Measurements from ENCODE around the gene WDFY2. TPM values are rescaled to one million over a fixed set of nuclear protein-coding genes. Genes with fewer than 3 reads are reported as not detected.
A peak's percentile ranks its signal among the peaks of the same experiment; 100 is the strongest.

The WDFY2 gene
- total RNA-seq, 1 experiment from 2014 or later: 25.7 TPM

- POLR2A ChIA-PET: no interaction called here
- no peak for TF ChIP-seq HMGXB4 (CRISPR knock-in tag; IDR thresholded peaks at IDR 0.05)
- no peak for TF ChIP-seq ATF1 (CRISPR knock-in tag; IDR thresholded peaks at IDR 0.05)
- no peak for TF ChIP-seq CTCF (IDR thresholded peaks at IDR 0.05)
- TF ChIP-seq ZNF671 (CRISPR knock-in tag; IDR thresholded peaks at IDR 0.05): no peak
- TF ChIP-seq SP1 (CRISPR knock-in tag; conservative IDR thresholded peaks at IDR 0.05): no peak
- TF ChIP-seq, protein P1, sequence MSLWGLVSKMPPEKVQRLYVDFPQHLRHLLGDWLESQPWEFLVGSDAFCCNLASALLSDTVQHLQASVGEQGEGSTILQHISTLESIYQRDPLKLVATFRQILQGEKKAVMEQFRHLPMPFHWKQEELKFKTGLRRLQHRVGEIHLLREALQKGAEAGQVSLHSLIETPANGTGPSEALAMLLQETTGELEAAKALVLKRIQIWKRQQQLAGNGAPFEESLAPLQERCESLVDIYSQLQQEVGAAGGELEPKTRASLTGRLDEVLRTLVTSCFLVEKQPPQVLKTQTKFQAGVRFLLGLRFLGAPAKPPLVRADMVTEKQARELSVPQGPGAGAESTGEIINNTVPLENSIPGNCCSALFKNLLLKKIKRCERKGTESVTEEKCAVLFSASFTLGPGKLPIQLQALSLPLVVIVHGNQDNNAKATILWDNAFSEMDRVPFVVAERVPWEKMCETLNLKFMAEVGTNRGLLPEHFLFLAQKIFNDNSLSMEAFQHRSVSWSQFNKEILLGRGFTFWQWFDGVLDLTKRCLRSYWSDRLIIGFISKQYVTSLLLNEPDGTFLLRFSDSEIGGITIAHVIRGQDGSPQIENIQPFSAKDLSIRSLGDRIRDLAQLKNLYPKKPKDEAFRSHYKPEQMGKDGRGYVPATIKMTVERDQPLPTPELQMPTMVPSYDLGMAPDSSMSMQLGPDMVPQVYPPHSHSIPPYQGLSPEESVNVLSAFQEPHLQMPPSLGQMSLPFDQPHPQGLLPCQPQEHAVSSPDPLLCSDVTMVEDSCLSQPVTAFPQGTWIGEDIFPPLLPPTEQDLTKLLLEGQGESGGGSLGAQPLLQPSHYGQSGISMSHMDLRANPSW (CRISPR knock-in tag; conservative IDR thresholded peaks at IDR 0.05; ENCODE audit: low read depth): no peak
- no peak for TF ChIP-seq TP53 (CRISPR knock-in tag; IDR thresholded peaks at IDR 0.05)
- TF ChIP-seq GTF2I (CRISPR knock-in tag; conservative IDR thresholded peaks at IDR 0.05): no peak
- no peak for TF ChIP-seq ZNF219 (CRISPR knock-in tag; IDR thresholded peaks at IDR 0.05; ENCODE audit: borderline replicate concordance)
- no peak for TF ChIP-seq SMAD3 (CRISPR knock-in tag; IDR thresholded peaks at IDR 0.05; ENCODE audit: borderline replicate concordance)
- no peak for TF ChIP-seq ZNF232 (CRISPR knock-in tag; IDR thresholded peaks at IDR 0.05)
- no peak for TF ChIP-seq ZNF423 (CRISPR knock-in tag; IDR thresholded peaks at IDR 0.05)
- TF ChIP-seq ZNF263 (CRISPR knock-in tag; IDR thresholded peaks at IDR 0.05; ENCODE audit: low read depth): no peak
- TF ChIP-seq FOXP1 (CRISPR knock-in tag; IDR thresholded peaks at IDR 0.05; ENCODE audit: borderline replicate concordance): no peak
- TF ChIP-seq, protein P2, sequence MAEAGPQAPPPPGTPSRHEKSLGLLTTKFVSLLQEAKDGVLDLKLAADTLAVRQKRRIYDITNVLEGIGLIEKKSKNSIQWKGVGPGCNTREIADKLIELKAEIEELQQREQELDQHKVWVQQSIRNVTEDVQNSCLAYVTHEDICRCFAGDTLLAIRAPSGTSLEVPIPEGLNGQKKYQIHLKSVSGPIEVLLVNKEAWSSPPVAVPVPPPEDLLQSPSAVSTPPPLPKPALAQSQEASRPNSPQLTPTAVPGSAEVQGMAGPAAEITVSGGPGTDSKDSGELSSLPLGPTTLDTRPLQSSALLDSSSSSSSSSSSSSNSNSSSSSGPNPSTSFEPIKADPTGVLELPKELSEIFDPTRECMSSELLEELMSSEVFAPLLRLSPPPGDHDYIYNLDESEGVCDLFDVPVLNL (CRISPR knock-in tag; IDR thresholded peaks at IDR 0.05; ENCODE audit: borderline replicate concordance, low read depth): no peak
- ATAC-seq: peak; percentile 88
- DNase-seq (ENCODE audit: low spot score): peak; percentile 56
- Mint-ChIP-seq H3K27me3 (ENCODE audit: low read depth) (no peaks in the 10 kb centered on the region), H3K27ac (no peak overlapping the region), H3K4me1 (peaks cover 10% of the 10 kb centered on the region), H3K4me3 (no peak overlapping the region), H3K9me3 (no peaks in the 10 kb centered on the region; the same call in 1 of the 2 replicates), H3K36me3 (no peaks in the 10 kb centered on the region)
- CTCF ChIA-PET: interaction anchor here (0.6 to 4.4 kb wide), 6 partner anchors 17 to 1664 kb away, joined by 3 to 26 read pairs (median 4); no protein-coding TSS in a partner anchor
These were observed 197.2 kb downstream of the WDFY2 start for GRCh38 chr13:51781246-51782022.

- Mint-ChIP-seq H3K27me3 (ENCODE audit: low read depth) (no peaks in the 10 kb centered on the region), H3K4me3 (no peak overlapping the region), H3K4me1 (peaks cover 10% of the 10 kb centered on the region), H3K9me3 (no peaks in the 10 kb centered on the region; the same call in 1 of the 2 replicates), H3K27ac (no peak overlapping the region), H3K36me3 (no peaks in the 10 kb centered on the region)
- ChIA-PET CTCF (interaction anchor here (1.0 to 4.4 kb wide), 4 partner anchors 10 to 657 kb away, joined by 5 to 26 read pairs (median 6); no protein-coding TSS in a partner anchor), POLR2A (no interaction called here)
- DNase-seq (ENCODE audit: low spot score) (no peak), ATAC-seq (no peak)
- TF ChIP-seq SP1 (CRISPR knock-in tag; conservative IDR thresholded peaks at IDR 0.05) (no peak), CREM (CRISPR knock-in tag; IDR thresholded peaks at IDR 0.05) (no peak), HMGA2 (CRISPR knock-in tag; IDR thresholded peaks at IDR 0.05) (no peak), ZNF317 (CRISPR knock-in tag; IDR thresholded peaks at IDR 0.05; ENCODE audit: borderline replicate concordance, low read depth) (no peak)
- TF ChIP-seq, protein P3, sequence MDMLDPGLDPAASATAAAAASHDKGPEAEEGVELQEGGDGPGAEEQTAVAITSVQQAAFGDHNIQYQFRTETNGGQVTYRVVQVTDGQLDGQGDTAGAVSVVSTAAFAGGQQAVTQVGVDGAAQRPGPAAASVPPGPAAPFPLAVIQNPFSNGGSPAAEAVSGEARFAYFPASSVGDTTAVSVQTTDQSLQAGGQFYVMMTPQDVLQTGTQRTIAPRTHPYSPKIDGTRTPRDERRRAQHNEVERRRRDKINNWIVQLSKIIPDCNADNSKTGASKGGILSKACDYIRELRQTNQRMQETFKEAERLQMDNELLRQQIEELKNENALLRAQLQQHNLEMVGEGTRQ (CRISPR knock-in tag; IDR thresholded peaks at IDR 0.05): no peak
These were observed 197.9 kb downstream of the WDFY2 start for GRCh38 chr13:51782026-51782710.

Data from WTC11 (cell line).